Astrocyte (in vitro differentiated cells and primary cell): ENCODE data around the gene ZFHX3. TPM values are rescaled to one million over a fixed set of nuclear protein-coding genes. Genes with fewer than 3 reads are reported as not detected.

ENCODE experiments used
- DNase-seq: peaks from one replicate; pipeline ENCODE4 v3.0.0-alpha.2; 2010; ENCODE audit warnings: low read depth
- FAIRE-seq: peaks from 2 replicates; lab custom pipeline; 2011; peaks lifted over from hg19 to GRCh38; lab: Jason Lieb, UNC
- H2AFZ ChIP-seq: 2 replicates; pipeline ENCODE4 v1.6.0; 2012; ENCODE audit warnings: low read depth, low read length, inconsistent platforms
- H3K27ac ChIP-seq: 2 replicates; pipeline ENCODE4 v1.5.1; 2011; ENCODE audit warnings: low read depth, low read length, inconsistent platforms
- H3K27me3 ChIP-seq: 2 replicates; pipeline ENCODE4 v1.6.0; 2011; ENCODE audit warnings: low read length, inconsistent platforms; ENCODE audit not compliant: insufficient read depth
- H3K36me3 ChIP-seq: 2 replicates; pipeline ENCODE4 v1.5.1; 2011; ENCODE audit warnings: low read length, inconsistent platforms; ENCODE audit not compliant: insufficient read depth
- H3K4me1 ChIP-seq: 2 replicates; pipeline ENCODE4 v1.5.1; 2011; ENCODE audit warnings: low read length, inconsistent platforms; ENCODE audit not compliant: insufficient read depth
- H3K4me2 ChIP-seq: 2 replicates; pipeline ENCODE4 v1.6.0; 2012; ENCODE audit warnings: low read length, inconsistent platforms
- H3K4me3 ChIP-seq: 2 replicates; pipeline ENCODE4 v1.5.1; 2011; ENCODE audit warnings: low read depth, mild to moderate bottlenecking, low read length, inconsistent platforms; ENCODE audit not compliant: insufficient read depth
- H3K79me2 ChIP-seq: 2 replicates; pipeline ENCODE4 v1.6.0; 2012; ENCODE audit warnings: mild to moderate bottlenecking, low read length, inconsistent platforms; ENCODE audit not compliant: insufficient read depth
- H3K9ac ChIP-seq: 2 replicates; pipeline ENCODE4 v1.6.0; 2012; ENCODE audit warnings: mild to moderate bottlenecking, low read length, inconsistent platforms
- H3K9me3 ChIP-seq: 2 replicates; pipeline ENCODE4 v1.5.1; 2012; ENCODE audit warnings: low read depth, mild to moderate bottlenecking, low read length, inconsistent platforms; ENCODE audit not compliant: insufficient read depth
- H4K20me1 ChIP-seq: 2 replicates; pipeline ENCODE4 v1.6.0; 2012; ENCODE audit warnings: low read length, inconsistent platforms; ENCODE audit not compliant: insufficient read depth
- H3K27ac Mint-ChIP-seq: one replicate; pipeline ENCODE4 v1.8.0; 2021; ENCODE audit warnings: mild to moderate bottlenecking, mixed read lengths; ENCODE audit not compliant: unreplicated experiment
- H3K27me3 Mint-ChIP-seq: one replicate; pipeline ENCODE4 v1.8.0; 2021; ENCODE audit warnings: low read depth, mixed read lengths; ENCODE audit not compliant: unreplicated experiment
- H3K36me3 Mint-ChIP-seq: one replicate; pipeline ENCODE4 v1.8.0; 2021; ENCODE audit warnings: low read depth, mixed read lengths; ENCODE audit not compliant: unreplicated experiment
- H3K4me1 Mint-ChIP-seq: one replicate; pipeline ENCODE4 v1.8.0; 2021; ENCODE audit warnings: low read depth, mixed read lengths; ENCODE audit not compliant: unreplicated experiment
- H3K4me3 Mint-ChIP-seq: one replicate; pipeline ENCODE4 v1.8.0; 2021; ENCODE audit warnings: mild to moderate bottlenecking, moderate library complexity, mixed read lengths; ENCODE audit not compliant: unreplicated experiment
- H3K9me3 Mint-ChIP-seq: one replicate; pipeline ENCODE4 v1.8.0; 2021; ENCODE audit warnings: mild to moderate bottlenecking, mixed read lengths; ENCODE audit not compliant: unreplicated experiment
- EZH2 ChIP-seq: IDR thresholded peaks from 2 replicates; pipeline ENCODE4 v1.6.1; 2012; ENCODE audit warnings: mild to moderate bottlenecking, low read length, inconsistent platforms; ENCODE audit not compliant: insufficient read depth
- total RNA-seq: library from RNA; stranded (reverse); gene quantifications from 2 replicates; pipeline ENCODE4 v1.2.1, GENCODE V29; 2021
- TF ChIP-seq, protein P1 (sequence below): IDR thresholded peaks from 2 replicates; pipeline ENCODE4 v1.5.1; 2011; ENCODE audit warnings: low read depth, mild to moderate bottlenecking, inconsistent platforms, low read length, moderate library complexity; ENCODE audit not compliant: insufficient read depth

ZFHX3 gene
- total RNA-seq, 1 donor from 2014 or later: 19.7 TPM

DNA sequence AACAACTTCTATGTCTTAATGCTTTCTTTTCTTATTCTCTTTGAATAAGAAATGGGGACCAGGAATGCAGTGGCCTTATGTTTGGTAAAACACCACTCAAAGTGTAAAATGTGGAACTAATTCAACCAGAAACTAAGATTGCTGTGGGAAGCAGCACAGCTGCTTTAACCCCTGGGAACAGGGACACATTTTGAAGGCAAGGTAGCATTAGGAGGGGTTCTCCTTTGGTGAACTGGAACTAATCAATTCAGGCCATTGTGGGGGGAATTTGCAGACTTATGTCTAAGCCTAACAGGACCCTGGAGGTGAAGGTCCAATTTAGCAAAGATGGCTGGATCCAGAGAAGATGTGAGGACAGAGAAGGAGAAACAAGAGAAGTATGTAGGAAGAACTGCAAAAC lies 256.1 kb downstream of the ZFHX3 start:
- Histone ChIP-seq H3K36me3 (peaks cover 14% of the 10 kb centered on the region), H3K79me2 (peaks cover 4% of the 10 kb centered on the region), H3K9me3 (no peaks in the 10 kb centered on the region), H3K9ac (no peak overlapping the region), H3K4me3 (no peak overlapping the region), H4K20me1 (no peaks in the 10 kb centered on the region), H3K4me1 (peaks cover 11% of the 10 kb centered on the region), H3K4me2 (no peak overlapping the region), H3K27me3 (no peaks in the 10 kb centered on the region), H3K27ac (no peak overlapping the region), H2AFZ (no peak overlapping the region)
- Mint-ChIP-seq H3K4me3 (no peak overlapping the region), H3K27ac (no peak overlapping the region), H3K27me3 (no peaks in the 10 kb centered on the region), H3K36me3 (peaks cover 56% of the 10 kb centered on the region), H3K9me3 (peaks cover 8% of the 10 kb centered on the region), H3K4me1 (peaks cover 9% of the 10 kb centered on the region)
- TF ChIP-seq EZH2: no peak
- TF ChIP-seq, protein P1, sequence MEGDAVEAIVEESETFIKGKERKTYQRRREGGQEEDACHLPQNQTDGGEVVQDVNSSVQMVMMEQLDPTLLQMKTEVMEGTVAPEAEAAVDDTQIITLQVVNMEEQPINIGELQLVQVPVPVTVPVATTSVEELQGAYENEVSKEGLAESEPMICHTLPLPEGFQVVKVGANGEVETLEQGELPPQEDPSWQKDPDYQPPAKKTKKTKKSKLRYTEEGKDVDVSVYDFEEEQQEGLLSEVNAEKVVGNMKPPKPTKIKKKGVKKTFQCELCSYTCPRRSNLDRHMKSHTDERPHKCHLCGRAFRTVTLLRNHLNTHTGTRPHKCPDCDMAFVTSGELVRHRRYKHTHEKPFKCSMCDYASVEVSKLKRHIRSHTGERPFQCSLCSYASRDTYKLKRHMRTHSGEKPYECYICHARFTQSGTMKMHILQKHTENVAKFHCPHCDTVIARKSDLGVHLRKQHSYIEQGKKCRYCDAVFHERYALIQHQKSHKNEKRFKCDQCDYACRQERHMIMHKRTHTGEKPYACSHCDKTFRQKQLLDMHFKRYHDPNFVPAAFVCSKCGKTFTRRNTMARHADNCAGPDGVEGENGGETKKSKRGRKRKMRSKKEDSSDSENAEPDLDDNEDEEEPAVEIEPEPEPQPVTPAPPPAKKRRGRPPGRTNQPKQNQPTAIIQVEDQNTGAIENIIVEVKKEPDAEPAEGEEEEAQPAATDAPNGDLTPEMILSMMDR: no peak
- DNase-seq (no peak), FAIRE-seq (no peak)

DNA sequence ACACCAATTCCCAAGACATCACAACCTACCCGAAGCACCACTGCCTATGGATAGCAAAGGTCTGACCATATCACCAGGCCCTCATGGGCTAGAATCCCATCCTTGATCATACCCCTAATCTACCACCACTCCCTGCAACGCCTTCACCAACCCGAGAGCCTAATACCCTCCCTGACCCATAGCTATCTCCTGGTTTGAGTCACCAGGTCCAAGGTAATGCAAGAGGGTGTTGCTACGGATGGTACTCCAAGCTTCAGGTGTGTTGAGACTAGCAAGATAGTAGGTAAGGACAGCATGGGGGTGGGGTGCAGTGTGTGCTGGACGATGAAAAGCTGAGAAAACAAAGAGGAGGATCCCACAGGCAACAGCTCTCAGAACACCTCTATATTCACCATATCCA lies 258.0 kb downstream of the ZFHX3 start:
- no peak overlapping the region for H3K4me3 ChIP-seq
- peaks cover 4% of the 10 kb centered on the region for H3K79me2 ChIP-seq
- FAIRE-seq: no peak
- Mint-ChIP-seq H3K9me3 (peaks cover 2% of the 10 kb centered on the region), H3K4me1 (peaks cover 18% of the 10 kb centered on the region), H3K27me3 (no peaks in the 10 kb centered on the region), H3K27ac (no peak overlapping the region), H3K4me3 (no peak overlapping the region), H3K36me3 (peaks cover 39% of the 10 kb centered on the region)
- TF ChIP-seq, protein P1: no peak
- no peak for TF ChIP-seq EZH2
- peaks cover 6% of the 10 kb centered on the region for H3K36me3 ChIP-seq
- H3K9me3 ChIP-seq: no peaks in the 10 kb centered on the region
- H3K4me2 ChIP-seq: no peak overlapping the region
- no peak overlapping the region for H2AFZ ChIP-seq
- H3K4me1 ChIP-seq: peaks cover 14% of the 10 kb centered on the region
- no peaks in the 10 kb centered on the region for H4K20me1 ChIP-seq
- no peak overlapping the region for H3K27ac ChIP-seq
- no peaks in the 10 kb centered on the region for H3K27me3 ChIP-seq
- no peak for DNase-seq
- H3K9ac ChIP-seq: no peak overlapping the region

DNA sequence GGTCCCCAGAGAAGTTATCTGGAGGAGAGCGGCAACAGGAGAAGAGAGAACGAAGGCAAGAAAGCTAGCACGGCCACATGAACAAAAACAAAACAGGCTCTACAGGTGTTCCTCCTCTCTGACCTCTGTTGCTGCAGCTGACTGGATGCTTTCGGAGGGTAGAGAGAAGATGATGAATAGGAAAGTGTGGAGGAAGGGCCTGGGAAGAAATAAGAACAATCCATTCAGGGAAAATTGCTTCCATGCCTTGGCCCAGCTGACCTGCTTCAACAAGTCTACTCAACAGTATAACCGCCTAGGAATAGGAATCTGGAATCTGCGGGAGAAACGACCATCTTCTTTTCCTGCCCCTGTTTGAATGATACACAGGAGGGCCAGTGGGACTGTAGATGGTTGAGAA lies 258.5 kb downstream of the ZFHX3 start:
- peaks cover 4% of the 10 kb centered on the region for H3K36me3 ChIP-seq
- H3K9ac ChIP-seq: no peak overlapping the region
- Mint-ChIP-seq H3K4me3 (no peak overlapping the region), H3K4me1 (peaks cover 21% of the 10 kb centered on the region), H3K27ac (no peak overlapping the region), H3K27me3 (no peaks in the 10 kb centered on the region), H3K36me3 (peaks cover 35% of the 10 kb centered on the region), H3K9me3 (peaks cover 2% of the 10 kb centered on the region)
- H3K27ac ChIP-seq: no peak overlapping the region
- peaks cover 4% of the 10 kb centered on the region for H3K79me2 ChIP-seq
- FAIRE-seq: no peak
- no peak for TF ChIP-seq EZH2
- TF ChIP-seq, protein P1: no peak
- no peaks in the 10 kb centered on the region for H3K27me3 ChIP-seq
- H2AFZ ChIP-seq: no peak overlapping the region
- H3K4me3 ChIP-seq: no peak overlapping the region
- DNase-seq: no peak
- peaks cover 14% of the 10 kb centered on the region for H3K4me1 ChIP-seq
- H3K4me2 ChIP-seq: no peak overlapping the region
- no peaks in the 10 kb centered on the region for H3K9me3 ChIP-seq
- H4K20me1 ChIP-seq: no peaks in the 10 kb centered on the region
